HG03342 (cell line): ENCODE measurements around the gene KCNMB1.

ENCODE experiments used
- ATAC-seq: cut with Tn5 transposase; IDR thresholded peaks from one replicate; pipeline ENCODE4 v1.9.1; 2021; ENCODE audit warnings: mild to moderate bottlenecking, moderate library complexity; ENCODE audit not compliant: unreplicated experiment

The KCNMB1 gene

DNA sequence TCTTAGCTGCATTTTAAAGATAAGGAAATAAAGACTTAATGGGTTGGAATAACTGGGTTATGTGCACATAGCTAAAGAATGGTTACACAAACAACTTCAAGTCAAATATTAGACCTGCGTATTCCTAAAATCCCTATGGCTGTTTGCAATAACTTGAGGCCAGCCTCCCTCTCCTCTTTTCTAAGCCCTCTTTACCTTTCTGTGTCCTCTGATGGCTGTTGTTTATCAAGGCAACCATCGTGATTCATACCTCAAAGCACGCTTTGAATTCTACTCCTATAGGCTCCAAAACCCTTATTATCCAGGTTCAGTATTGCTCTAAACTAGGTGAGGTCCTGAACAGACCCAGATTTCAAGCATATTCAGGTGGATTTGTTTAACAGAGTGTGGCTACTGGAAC, 46.0 kb downstream of the KCNMB1 start:
- no peak for ATAC-seq

DNA sequence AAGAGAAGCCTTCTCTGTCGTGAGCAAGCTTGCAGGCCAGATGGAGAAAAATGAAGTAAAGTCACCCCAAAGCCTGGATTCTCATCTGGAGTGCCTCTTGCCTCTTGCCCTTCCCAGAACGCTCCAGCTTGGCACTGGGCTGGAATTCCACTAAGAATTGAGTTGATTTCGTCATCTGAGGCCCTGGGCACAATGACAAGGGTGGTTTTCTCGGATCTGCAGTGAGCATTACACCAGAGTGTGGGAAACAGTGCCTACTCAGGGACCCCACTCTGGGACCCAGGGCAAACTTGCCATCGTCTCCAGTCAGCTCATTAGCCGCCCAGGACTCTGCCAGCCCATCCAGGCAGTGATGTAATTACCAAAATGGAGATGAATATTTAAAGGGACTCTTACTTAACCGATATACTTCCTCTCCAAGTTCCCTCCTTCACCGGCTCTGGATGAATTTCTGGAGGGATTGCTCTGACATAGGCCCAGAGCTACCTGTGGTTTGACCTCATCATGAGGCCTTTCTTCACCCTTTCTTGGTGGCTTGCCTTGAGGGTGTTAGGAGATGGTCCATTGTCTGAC, 46.9 kb downstream of the KCNMB1 start:
- ATAC-seq, result no peak

DNA sequence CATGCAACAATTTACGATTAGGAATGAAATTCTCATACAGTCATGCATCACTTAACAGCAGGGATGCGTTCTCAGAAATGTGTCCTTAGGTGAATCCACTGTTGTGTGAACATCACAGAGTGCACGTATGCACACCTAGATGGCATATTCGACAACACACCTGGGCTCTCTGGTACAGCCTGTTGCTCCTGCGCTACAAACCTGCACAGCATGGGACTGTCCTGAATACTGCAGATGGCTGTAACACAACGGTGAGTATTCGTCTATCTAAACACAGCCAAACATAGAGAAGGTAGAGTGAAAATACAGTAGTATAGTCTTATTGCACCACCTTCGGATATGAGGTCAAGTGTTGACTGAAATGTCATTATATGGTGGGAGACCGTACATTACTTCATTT, 47.6 kb downstream of the KCNMB1 start:
- no peak for ATAC-seq

DNA sequence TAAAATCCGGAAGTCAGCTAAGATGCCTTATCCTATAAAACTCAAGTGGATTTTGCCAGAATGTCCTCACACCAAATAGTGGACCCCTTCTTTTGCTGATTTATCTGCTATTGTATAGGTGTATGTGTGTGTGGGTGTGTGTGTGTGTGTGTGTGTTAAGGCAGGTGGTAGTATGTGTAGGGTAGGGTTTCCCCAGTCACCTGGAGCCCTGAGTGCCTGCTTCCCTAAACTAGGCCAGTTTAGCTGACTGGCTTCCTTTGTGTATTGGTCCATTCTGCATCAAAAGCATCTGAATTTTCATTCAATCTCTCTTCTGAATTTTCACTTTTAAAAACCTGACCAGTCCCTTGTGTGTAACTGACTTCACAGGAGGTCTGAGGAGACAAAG, 49.4 kb downstream of the KCNMB1 start:
- no peak for ATAC-seq

DNA sequence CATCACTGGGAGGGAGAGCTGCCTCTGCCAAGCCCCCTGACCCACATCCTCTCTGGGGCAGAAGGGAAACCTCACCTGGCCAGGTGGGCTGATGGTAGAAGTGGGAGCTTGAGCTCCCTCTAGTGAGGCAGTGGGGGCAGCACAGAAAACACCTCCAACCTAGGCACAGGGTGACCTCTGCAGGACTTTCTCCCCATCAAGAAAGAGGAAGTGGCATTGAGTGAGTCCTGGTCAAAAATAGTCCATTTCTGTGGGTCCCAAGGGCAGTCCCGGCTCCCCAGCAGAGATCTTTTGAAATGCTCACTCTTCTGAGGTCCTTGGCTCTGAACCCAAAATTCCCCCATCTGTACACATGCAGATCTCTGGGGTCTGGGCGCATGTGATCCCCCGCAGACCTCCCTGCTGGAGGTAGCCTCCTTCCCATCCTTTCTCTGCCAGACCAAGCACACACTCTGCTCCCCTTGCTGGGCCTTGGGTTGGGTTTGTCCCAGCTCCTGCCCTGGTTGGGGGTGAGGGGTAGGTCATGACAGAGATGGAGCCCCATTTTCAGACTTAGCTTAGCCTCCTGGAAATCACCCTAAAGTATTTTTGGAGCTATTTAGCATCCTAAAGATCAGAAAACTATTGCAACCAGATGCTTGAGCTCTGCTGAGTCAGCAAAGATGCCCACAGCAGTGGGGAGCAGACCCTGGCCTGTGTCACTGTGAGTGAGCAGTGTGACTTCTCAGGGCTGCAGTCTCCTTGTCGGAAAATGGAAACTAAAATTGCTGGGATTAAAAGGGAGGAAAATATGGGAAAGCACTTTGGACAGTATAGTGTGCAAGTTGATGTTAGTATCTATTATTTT, 50.0 kb downstream of the KCNMB1 start:
- peak; percentile 80 for ATAC-seq

DNA sequence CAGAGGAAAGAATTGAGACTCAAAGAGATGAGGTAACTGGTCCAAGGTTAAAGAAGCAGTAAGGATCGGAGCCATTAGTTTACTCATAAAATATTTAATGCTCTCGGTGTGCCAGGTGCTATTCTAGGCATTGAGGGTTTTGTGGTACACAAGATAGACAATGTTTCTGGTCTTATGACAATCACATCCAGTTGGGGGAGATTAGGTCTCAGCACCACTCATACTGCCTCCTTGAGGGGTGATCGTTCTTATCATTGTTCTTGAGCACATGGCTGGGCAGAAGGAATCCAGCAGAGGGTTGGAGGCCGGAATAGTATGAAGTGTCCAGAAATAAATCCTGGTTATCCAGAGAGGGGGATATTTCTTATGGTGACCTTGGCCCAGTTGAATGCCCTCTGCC, 50.9 kb downstream of the KCNMB1 start:
- ATAC-seq, result no peak

DNA sequence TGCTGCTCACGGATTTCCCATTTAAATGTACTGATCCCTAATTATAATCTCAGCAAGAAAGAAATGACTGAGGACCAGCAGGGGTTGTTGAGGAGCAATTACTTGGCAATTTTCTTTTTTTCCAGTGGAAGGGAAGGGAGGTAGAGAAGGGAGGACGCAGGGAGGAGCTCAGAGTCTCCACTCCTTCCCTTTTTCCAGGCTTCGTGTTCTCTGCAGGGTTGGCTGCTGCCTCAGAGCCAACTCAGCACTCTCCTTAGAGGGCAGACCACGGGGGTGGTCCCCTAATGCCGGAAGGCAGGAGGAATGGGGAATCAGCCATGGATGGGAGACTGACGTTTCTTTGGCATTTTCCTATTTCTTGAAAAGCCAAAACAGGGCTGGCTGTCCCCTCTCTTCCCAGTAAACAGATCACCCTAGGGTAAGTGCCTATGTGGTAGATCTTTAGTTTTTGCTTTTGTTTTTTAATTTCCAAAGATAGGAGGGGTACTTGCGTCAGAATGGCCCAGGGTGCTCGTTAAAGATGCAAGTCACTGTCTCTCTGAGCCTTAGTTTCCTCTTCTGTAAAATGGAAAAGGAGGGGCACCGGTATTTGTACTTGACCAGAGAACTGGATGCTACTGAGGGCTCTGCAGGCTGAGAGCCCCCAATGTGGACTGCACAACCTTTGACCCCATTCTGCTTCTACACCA, 52.0 kb downstream of the KCNMB1 start:
- ATAC-seq, result no peak

DNA sequence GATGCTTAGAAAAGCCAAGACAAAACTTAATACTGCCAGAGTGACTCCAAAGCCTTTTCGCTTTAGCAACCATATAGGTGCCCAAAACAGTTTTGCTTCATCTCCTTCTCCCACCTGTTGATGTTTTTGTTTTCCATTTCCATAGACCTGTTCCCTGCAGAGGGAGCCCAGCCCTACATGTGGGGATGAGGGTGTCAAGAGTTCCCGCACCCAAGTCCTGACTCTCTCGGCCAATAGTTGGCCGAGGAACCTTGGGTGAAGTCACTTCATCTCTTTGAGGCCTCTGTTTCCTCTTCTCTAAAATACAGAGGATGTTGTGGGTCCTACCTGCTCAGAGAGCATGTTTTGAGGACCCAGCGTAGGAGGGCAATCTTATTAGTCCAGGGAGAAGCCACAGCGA, 53.1 kb downstream of the KCNMB1 start:
- ATAC-seq, result no peak

DNA sequence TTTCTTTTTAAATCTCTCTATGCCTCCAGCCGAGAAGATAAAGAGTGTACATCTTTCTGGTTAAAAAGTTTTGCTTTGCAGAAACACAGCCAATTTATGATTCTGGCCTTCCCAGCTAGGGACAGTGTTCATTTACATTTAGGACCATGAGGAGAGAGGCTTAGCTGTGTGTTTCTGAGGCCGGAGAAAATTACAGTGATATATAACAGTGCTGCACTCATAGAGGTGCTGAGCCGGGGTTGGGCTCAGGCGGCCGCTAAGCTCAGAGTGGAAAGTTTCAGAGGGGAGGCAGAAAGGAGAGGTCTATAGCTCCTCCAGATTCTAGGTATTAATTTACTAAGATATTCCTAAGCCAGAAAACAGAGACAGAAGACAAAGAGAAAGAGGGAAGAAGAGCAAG, 54.5 kb downstream of the KCNMB1 start:
- ATAC-seq, result no peak

DNA sequence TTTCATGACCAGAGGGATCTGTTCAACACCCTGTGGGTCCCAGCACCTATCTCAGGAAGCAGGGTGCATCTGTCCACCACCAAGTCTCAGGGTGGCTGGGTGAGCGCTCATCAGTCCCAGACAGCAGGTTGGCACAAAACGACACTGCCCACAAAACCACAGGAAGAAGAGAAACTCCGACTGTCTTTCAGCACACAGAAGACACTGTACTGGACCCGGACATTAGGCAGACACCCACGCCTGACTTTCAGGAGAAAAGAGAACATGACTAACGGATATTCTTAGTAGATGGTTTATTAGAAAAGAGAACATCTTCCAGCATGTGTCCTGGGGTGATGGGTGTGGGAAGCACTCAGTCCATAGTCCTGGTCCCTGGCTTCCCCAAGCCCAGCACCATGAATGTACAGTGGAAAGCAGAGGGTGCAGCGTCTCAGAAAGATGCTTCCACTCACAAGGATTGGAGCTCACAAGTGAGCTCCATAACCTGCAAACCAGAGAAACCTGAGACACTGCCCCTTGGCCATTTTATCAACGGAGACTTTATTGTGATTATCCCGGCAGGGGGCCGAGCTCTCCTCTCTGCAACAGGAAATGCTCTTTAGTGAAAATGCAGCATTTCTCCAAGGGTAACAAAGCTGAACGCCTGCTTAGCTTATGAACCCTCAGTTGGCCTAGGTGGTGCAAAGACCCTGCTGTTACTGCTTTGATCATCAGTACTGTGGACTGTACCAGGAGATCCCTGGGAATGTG, 55.8 kb downstream of the KCNMB1 start:
- no peak for ATAC-seq

DNA sequence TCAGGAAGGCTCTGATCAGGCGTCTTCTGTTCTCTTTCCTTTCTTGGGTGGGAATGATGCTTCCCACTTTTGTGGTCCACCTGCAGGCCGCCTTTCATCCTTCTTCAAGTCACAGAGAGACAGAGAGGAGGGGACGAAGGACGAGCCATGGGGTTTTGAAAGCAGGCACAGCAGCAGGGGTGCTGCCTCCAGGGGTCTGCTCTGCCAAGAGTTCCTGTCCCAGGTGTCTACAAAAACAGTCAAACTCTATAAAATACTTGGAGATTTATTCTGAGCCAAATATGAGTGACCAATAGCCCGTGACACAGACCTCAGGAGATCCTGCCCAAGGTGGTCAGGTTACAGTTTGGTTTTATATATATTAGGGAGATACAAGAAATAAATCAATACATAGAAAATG, 57.1 kb downstream of the KCNMB1 start:
- no peak for ATAC-seq

DNA sequence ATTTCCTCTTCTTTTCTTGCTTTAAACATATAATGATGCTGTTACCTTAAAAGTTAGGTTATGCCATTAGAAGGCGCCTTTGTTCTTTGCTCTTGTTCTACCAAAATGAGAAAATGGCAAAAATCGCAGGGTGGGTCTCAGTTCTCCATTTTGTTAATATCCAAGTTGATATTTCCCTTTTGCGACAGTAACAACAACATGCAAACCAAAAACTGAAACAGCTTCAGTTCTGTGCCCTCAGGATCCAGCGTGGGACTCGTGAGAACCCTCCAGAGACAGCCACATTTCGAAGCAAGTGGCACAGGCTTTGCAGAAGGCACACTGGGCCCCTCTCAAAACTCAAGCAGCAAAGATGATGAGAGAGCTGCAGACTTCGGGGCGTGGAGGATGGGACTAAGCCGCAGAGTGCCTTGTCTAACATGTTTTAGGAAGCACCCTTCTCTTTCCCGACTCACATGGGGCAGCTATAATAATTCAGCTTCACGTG, 58.6 kb downstream of the KCNMB1 start:
- ATAC-seq, result no peak

DNA sequence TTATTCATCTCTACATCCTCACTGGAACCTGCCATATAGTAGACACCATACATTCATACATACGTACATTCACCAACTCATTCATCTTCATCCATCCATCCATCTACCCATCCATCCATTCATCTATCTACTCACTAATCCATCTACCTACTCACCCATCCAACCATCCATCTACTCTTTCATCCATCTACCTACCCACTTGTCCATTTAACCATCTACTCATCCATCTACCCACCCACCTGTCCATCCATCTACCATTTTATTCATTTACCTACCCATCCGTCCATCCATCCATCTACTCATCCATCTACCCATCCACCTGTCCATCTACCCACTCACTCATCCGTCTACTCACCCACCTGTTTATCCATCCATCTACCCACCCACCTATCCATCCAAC, 59.6 kb downstream of the KCNMB1 start:
- ATAC-seq, result no peak

DNA sequence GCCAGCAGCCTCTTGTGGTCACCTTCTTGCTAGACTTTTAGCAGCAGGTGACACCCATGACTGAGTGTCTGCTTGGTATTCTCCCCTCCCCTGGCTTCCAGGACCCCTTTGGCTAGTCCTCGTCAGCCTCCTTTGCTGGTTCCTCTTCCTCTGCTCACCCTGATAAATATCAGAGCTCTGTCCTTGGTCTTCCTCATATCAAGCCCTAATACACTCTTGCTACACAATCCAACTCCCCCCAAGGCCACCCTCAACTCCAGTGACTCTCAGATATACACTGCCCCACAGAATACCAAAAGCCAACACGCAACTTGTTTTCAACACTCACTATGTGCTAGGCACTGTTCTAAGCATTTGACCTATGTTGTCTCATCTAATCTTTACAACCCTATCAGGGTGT, 61.3 kb downstream of the KCNMB1 start:
- ATAC-seq, result no peak

DNA sequence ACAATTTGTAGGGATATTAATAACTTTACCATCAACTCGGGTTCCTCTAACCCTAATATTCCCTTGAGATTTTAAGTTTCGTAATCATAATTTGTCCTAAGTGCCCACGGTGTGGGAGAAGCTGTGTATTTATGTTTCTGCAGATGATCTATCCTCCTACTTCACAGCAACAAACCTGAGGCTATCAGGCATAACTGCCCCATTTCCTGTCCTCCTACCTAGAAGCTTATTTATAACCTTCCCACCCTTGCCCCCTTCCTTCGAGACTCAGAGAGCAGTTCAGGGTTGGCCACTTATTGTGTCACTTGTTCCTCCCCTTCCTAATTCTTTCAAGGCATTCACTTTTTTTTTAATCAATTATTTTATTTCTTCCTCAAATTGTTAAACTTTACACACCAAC, 62.0 kb downstream of the KCNMB1 start:
- peak; percentile 33 for ATAC-seq
